SK-N-SH treated with all-trans-retinoic acid at 6 μM for 48 hours (cell line): ENCODE results near the gene NYAP1.

Experiments
- ARNTL ChIP-seq: fragments of 450-650 bp; formaldehyde crosslinking; IDR thresholded peaks from 2 replicates; pipeline ENCODE4 v1.5.0; 2020; ENCODE audit warnings: low read depth, mild to moderate bottlenecking, moderate library complexity, borderline replicate concordance
- BACH2 ChIP-seq: fragments of 250-450 bp; sonication (Bioruptor Pico); IDR thresholded peaks from 2 replicates; pipeline ENCODE4 v1.9.0; 2021; ENCODE audit warnings: mild to moderate bottlenecking, borderline replicate concordance
- CSRNP3 ChIP-seq: fragments of 250-450 bp; sonication (Bioruptor Pico); IDR thresholded peaks from 2 replicates; pipeline ENCODE4 v1.5.1; 2021; ENCODE audit warnings: mild to moderate bottlenecking, moderate library complexity
- GLIS3 ChIP-seq: fragments of 250-450 bp; sonication (Bioruptor Pico); IDR thresholded peaks from 2 replicates; pipeline ENCODE4 v1.5.0; 2020; ENCODE audit warnings: mild to moderate bottlenecking, moderate library complexity
- OSR1 ChIP-seq: fragments of 250-450 bp; sonication (Bioruptor Pico); IDR thresholded peaks from 2 replicates; pipeline ENCODE4 v1.8.0; 2022; ENCODE audit warnings: moderate library complexity, mild to moderate bottlenecking, inconsistent platforms
- RARB ChIP-seq: fragments of 250-450 bp; sonication (Bioruptor Pico); IDR thresholded peaks from 2 replicates; pipeline ENCODE4 v1.8.0; 2021; ENCODE audit warnings: mild to moderate bottlenecking, moderate library complexity
- TCF4 ChIP-seq: fragments of 250-450 bp; sonication (Bioruptor Pico); IDR thresholded peaks from 2 replicates; pipeline ENCODE4 v1.8.0; 2021; ENCODE audit warnings: mild to moderate bottlenecking, moderate library complexity, borderline replicate concordance
- TOX ChIP-seq: fragments of 250-450 bp; sonication (Bioruptor Pico); IDR thresholded peaks from 2 replicates; pipeline ENCODE4 v1.8.0; 2021; ENCODE audit warnings: mild to moderate bottlenecking, moderate library complexity, borderline replicate concordance
- ZFP3 ChIP-seq: fragments of 250-450 bp; sonication (Bioruptor Pico); IDR thresholded peaks from 2 replicates; pipeline ENCODE4 v1.5.0; 2020; ENCODE audit warnings: mild to moderate bottlenecking, moderate library complexity
- ZFP30 ChIP-seq: fragments of 450-650 bp; formaldehyde crosslinking; IDR thresholded peaks from 2 replicates; pipeline ENCODE4 v1.5.0; 2022; ENCODE audit warnings: mild to moderate bottlenecking, moderate library complexity
- ZNF565 ChIP-seq: fragments of 450-650 bp; formaldehyde crosslinking; conservative IDR thresholded peaks from 2 replicates; pipeline ENCODE4 v1.5.0; 2020; ENCODE audit warnings: low read depth, mild to moderate bottlenecking, moderate library complexity
- TF ChIP-seq, protein P1 (sequence below): fragments of 250-450 bp; sonication (Bioruptor Pico); IDR thresholded peaks from 2 replicates; pipeline ENCODE4 v1.5.1; 2020; ENCODE audit warnings: low read depth, mild to moderate bottlenecking, moderate library complexity
- TF ChIP-seq, protein P2 (sequence below): fragments of 250-450 bp; sonication (Bioruptor Pico); IDR thresholded peaks from 2 replicates; pipeline ENCODE4 v1.8.0; 2020; ENCODE audit warnings: mild to moderate bottlenecking, moderate library complexity, borderline replicate concordance

GRCh38 chr7:100490483-100491191, 6.9 kb downstream of the NYAP1 start:
- TF ChIP-seq CSRNP3 (CRISPR knock-in tag) (no peak), ZFP3 (CRISPR knock-in tag) (no peak), OSR1 (CRISPR knock-in tag) (no peak), ARNTL (CRISPR knock-in tag) (no peak), ZNF565 (CRISPR knock-in tag) (no peak), ZFP30 (CRISPR knock-in tag) (no peak), TCF4 (no peak), TOX (no peak), BACH2 (CRISPR knock-in tag) (no peak), RARB (CRISPR knock-in tag) (no peak), GLIS3 (CRISPR knock-in tag) (no peak)
- TF ChIP-seq, protein P1, sequence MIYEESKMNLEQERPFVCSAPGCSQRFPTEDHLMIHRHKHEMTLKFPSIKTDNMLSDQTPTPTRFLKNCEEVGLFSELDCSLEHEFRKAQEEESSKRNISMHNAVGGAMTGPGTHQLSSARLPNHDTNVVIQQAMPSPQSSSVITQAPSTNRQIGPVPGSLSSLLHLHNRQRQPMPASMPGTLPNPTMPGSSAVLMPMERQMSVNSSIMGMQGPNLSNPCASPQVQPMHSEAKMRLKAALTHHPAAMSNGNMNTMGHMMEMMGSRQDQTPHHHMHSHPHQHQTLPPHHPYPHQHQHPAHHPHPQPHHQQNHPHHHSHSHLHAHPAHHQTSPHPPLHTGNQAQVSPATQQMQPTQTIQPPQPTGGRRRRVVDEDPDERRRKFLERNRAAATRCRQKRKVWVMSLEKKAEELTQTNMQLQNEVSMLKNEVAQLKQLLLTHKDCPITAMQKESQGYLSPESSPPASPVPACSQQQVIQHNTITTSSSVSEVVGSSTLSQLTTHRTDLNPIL (CRISPR knock-in tag) = no peak
- TF ChIP-seq, protein P2, sequence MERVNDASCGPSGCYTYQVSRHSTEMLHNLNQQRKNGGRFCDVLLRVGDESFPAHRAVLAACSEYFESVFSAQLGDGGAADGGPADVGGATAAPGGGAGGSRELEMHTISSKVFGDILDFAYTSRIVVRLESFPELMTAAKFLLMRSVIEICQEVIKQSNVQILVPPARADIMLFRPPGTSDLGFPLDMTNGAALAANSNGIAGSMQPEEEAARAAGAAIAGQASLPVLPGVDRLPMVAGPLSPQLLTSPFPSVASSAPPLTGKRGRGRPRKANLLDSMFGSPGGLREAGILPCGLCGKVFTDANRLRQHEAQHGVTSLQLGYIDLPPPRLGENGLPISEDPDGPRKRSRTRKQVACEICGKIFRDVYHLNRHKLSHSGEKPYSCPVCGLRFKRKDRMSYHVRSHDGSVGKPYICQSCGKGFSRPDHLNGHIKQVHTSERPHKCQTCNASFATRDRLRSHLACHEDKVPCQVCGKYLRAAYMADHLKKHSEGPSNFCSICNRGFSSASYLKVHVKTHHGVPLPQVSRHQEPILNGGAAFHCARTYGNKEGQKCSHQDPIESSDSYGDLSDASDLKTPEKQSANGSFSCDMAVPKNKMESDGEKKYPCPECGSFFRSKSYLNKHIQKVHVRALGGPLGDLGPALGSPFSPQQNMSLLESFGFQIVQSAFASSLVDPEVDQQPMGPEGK (CRISPR knock-in tag) = no peak
